Lower lobe of right lung (tissue), 2 donors: ENCODE measurements around the gene FOXJ3. TPM values are rescaled to one million over a fixed set of nuclear protein-coding genes. Genes with fewer than 3 reads are reported as not detected.
A peak's percentile ranks its signal among the peaks of the same experiment; 100 is the strongest.

Source experiments
- ATAC-seq, 2 donors: fragments of 200-7000 bp; cut with Tn5 transposase; one replicate each; pipeline ENCODE4 v1.9.1; 2020 to 2022; ENCODE audit warnings: mild to moderate bottlenecking in 2 of 2, moderate library complexity in 2 of 2
- DNase-seq: peaks from one replicate; pipeline ENCODE4 v3.0.0-alpha.2; 2020
- H3K27ac ChIP-seq: fragments of 200-600 bp; one replicate; pipeline ENCODE4 v1.8.0; 2022
- H3K27me3 ChIP-seq: fragments of 200-600 bp; one replicate; pipeline ENCODE4 v1.8.0; 2022; ENCODE audit warnings: low read depth
- H3K36me3 ChIP-seq: fragments of 200-600 bp; one replicate; pipeline ENCODE4 v1.8.0; 2022; ENCODE audit warnings: mild to moderate bottlenecking
- H3K4me1 ChIP-seq: fragments of 200-600 bp; one replicate; pipeline ENCODE4 v1.8.0; 2022
- H3K4me3 ChIP-seq: fragments of 200-600 bp; one replicate; pipeline ENCODE4 v1.8.0; 2022; ENCODE audit warnings: mild to moderate bottlenecking
- H3K9me3 ChIP-seq: fragments of 200-600 bp; one replicate; pipeline ENCODE4 v1.8.0; 2022
- CTCF ChIP-seq: fragments of 200-600 bp; IDR thresholded peaks from one replicate; pipeline ENCODE4 v1.8.0; 2022; ENCODE audit warnings: antibody characterized with exemption, mild to moderate bottlenecking
- intact Hi-C: fragments of 100-400 bp; cut with DNase I; formaldehyde crosslinking; loops from one replicate; pipeline ENCODE4 v1.11.0; 2022
- total RNA-seq: library from RNA; stranded (reverse); fragmentation: NEBNext Ultra II Directional; extraction: Animal tissue kit (Norgen Biotek cat#: 25700); gene quantifications from one replicate; pipeline ENCODE4 v1.2.1, GENCODE V29; 2021
- donor health status: DM: no; HTN: yes; CAD: no; lungs with severe emphysema.

FOXJ3 gene
- total RNA-seq, 1 donor from 2014 or later = 44.0 TPM

- H3K4me1 ChIP-seq = peaks cover 47% of the 10 kb centered on the region
- peak overlapping the region; percentile 63 for H3K27ac ChIP-seq
- H3K4me3 ChIP-seq = no peak overlapping the region
- peak; percentile 6 to 13 for ATAC-seq
- no peak for TF ChIP-seq CTCF
- no peaks in the 10 kb centered on the region for H3K27me3 ChIP-seq
- no peaks in the 10 kb centered on the region for H3K9me3 ChIP-seq
- DNase-seq = no peak
- intact Hi-C loops = no loop called here
- no peaks in the 10 kb centered on the region for H3K36me3 ChIP-seq
Observed at GRCh38 chr1:42172381-42173133, 162.5 kb downstream of the FOXJ3 start.

- H3K36me3 ChIP-seq = no peaks in the 10 kb centered on the region
- TF ChIP-seq CTCF = no peak
- peaks cover 39% of the 10 kb centered on the region for H3K4me1 ChIP-seq
- no peak overlapping the region for H3K27ac ChIP-seq
- H3K4me3 ChIP-seq = no peak overlapping the region
- no peaks in the 10 kb centered on the region for H3K27me3 ChIP-seq
- ATAC-seq = no peak
- DNase-seq = no peak
- H3K9me3 ChIP-seq = no peaks in the 10 kb centered on the region
- intact Hi-C loops = no loop called here
Observed at GRCh38 chr1:42171679-42172266, 163.3 kb downstream of the FOXJ3 start.

- Histone ChIP-seq H3K27me3 (no peaks in the 10 kb centered on the region), H3K36me3 (no peaks in the 10 kb centered on the region), H3K4me1 (peaks cover 42% of the 10 kb centered on the region), H3K9me3 (no peaks in the 10 kb centered on the region), H3K27ac (peak overlapping the region; percentile 6), H3K4me3 (no peak overlapping the region)
- intact Hi-C loops = no loop called here
- no peak for TF ChIP-seq CTCF
- DNase-seq = peak; percentile 78
- ATAC-seq = peak; percentile 71 to 78
Observed at GRCh38 chr1:42170779-42171621, 164.0 kb downstream of the FOXJ3 start.

DNA sequence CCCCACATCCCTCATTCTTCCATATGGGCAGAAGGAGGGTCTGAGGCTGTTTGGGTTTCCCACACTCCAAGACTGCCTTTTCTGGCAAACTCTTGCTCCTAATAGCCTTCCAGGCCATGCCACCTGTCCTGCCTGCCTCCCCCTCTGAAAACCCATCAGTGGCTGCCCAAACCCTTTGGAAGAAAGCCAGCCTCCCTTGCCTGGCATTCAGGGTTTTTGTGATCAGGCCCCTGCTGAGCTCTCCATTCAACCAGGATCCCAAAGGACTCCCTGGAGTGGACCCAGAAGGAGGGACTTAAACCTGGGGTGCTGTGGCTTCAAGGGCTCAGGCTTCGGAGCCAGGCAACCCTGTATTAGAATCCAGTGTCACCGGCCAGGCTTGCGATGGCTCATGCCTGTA is 166.3 kb downstream of the FOXJ3 start:
- ATAC-seq (no peak), DNase-seq (no peak)
- no peak for TF ChIP-seq CTCF
- intact Hi-C loops = no loop called here
- Histone ChIP-seq H3K36me3 (no peaks in the 10 kb centered on the region), H3K9me3 (no peaks in the 10 kb centered on the region), H3K27me3 (no peaks in the 10 kb centered on the region), H3K4me3 (no peak overlapping the region), H3K27ac (no peak overlapping the region), H3K4me1 (peaks cover 44% of the 10 kb centered on the region)

DNA sequence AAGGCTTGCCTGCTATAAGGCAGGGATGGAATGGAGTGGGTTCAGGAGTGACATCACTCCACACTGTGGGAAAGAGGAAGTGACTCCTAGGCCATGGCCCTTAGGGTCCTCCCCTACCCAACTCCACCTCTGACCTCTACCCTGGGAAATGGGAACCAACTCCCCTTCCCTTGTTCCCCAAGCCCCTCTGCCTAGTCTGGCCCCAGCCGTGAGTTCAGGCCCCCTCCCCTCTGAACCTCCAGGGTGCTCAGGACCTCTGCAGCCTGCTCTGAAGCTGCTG is 166.7 kb downstream of the FOXJ3 start:
- Histone ChIP-seq H3K4me3 (no peak overlapping the region), H3K27ac (no peak overlapping the region), H3K36me3 (no peaks in the 10 kb centered on the region), H3K27me3 (no peaks in the 10 kb centered on the region), H3K9me3 (no peaks in the 10 kb centered on the region), H3K4me1 (peaks cover 40% of the 10 kb centered on the region)
- no peak for TF ChIP-seq CTCF
- no peak for ATAC-seq
- no peak for DNase-seq
- intact Hi-C loops = no loop called here
